HFFc6 (cell line): ENCODE data around the gene PCDH1. TPM values are rescaled to one million over a fixed set of nuclear protein-coding genes. Genes with fewer than 3 reads are reported as not detected.

Source experiments
- DNase-seq: peaks from one replicate; pipeline ENCODE4 v3.0.0-alpha.2; 2018
- H3K27ac Mint-ChIP-seq: 2 replicates; pipeline ENCODE4 v1.8.0; 2020; ENCODE audit warnings: mild to moderate bottlenecking, mixed read lengths
- H3K27me3 Mint-ChIP-seq: 2 replicates; pipeline ENCODE4 v1.8.0; 2021; ENCODE audit warnings: mild to moderate bottlenecking, moderate library complexity, mixed read lengths; ENCODE audit not compliant: insufficient read depth
- H3K36me3 Mint-ChIP-seq: 2 replicates; pipeline ENCODE4 v1.8.0; 2021; ENCODE audit warnings: low read depth, mixed read lengths
- H3K4me1 Mint-ChIP-seq: 2 replicates; pipeline ENCODE4 v1.8.0; 2020; ENCODE audit warnings: low read depth, mixed read lengths
- H3K4me3 Mint-ChIP-seq: 2 replicates; pipeline ENCODE4 v1.8.0; 2020; ENCODE audit warnings: mild to moderate bottlenecking, moderate library complexity, mixed read lengths
- H3K9me3 Mint-ChIP-seq: 2 replicates; pipeline ENCODE4 v1.8.0; 2020; ENCODE audit warnings: mild to moderate bottlenecking, mixed read lengths
- CTCF ChIP-seq: fragments of 200-600 bp; sonication (generic); IDR thresholded peaks from 2 replicates; pipeline ENCODE4 v1.5.0; 2021; ENCODE audit warnings: antibody characterized with exemption, mild to moderate bottlenecking
- total RNA-seq, 6 experiments: library from RNA; stranded (reverse); fragmentation: NEBNext Ultra II Directional; extraction: Animal tissue kit (Norgen Biotek cat#: 25700); gene quantifications; 2 replicates in 1 of 6; 3 replicates in 5 of 6; pipeline ENCODE4 v1.2.3, GENCODE V29; 2021

The PCDH1 gene
- total RNA-seq, 6 experiments from 2014 or later: 0.07 to 0.18 (median 0.07) TPM; not detected in 1

- Mint-ChIP-seq H3K27ac (peak overlapping the region; percentile 85), H3K4me1 (peaks cover 17% of the 10 kb centered on the region), H3K4me3 (peak overlapping the region; percentile 88), H3K36me3 (no peaks in the 10 kb centered on the region), H3K27me3 (peaks cover 6% of the 10 kb centered on the region), H3K9me3 (no peaks in the 10 kb centered on the region)
- TF ChIP-seq CTCF: no peak
- peak; percentile 13 for DNase-seq
Observed at GRCh38 chr5:141850244-141850768, 27.9 kb downstream of the PCDH1 start.

- peaks cover 17% of the 10 kb centered on the region for H3K4me1 Mint-ChIP-seq
- peak; percentile 51 for DNase-seq
- no peaks in the 10 kb centered on the region for H3K9me3 Mint-ChIP-seq
- no peaks in the 10 kb centered on the region for H3K36me3 Mint-ChIP-seq
- H3K27ac Mint-ChIP-seq: peak overlapping the region; percentile 89
- peak overlapping the region; percentile 88 for H3K4me3 Mint-ChIP-seq
- peaks cover 6% of the 10 kb centered on the region for H3K27me3 Mint-ChIP-seq
- no peak for TF ChIP-seq CTCF
Observed at GRCh38 chr5:141849415-141850243, 28.6 kb downstream of the PCDH1 start.

GRCh38 chr5:141848744-141849414 is 29.3 kb downstream of the PCDH1 start:
- H3K9me3 Mint-ChIP-seq: no peaks in the 10 kb centered on the region
- peaks cover under 1% of the 10 kb centered on the region for H3K27me3 Mint-ChIP-seq
- peak overlapping the region; percentile 88 for H3K4me3 Mint-ChIP-seq
- peak; percentile 27 for DNase-seq
- TF ChIP-seq CTCF: no peak
- H3K36me3 Mint-ChIP-seq: no peaks in the 10 kb centered on the region
- peaks cover 18% of the 10 kb centered on the region for H3K4me1 Mint-ChIP-seq
- peak overlapping the region; percentile 89 for H3K27ac Mint-ChIP-seq

- no peak for TF ChIP-seq CTCF
- Mint-ChIP-seq H3K4me1 (peaks cover 34% of the 10 kb centered on the region), H3K27ac (no peak overlapping the region), H3K36me3 (no peaks in the 10 kb centered on the region), H3K4me3 (no peak overlapping the region), H3K27me3 (peaks cover 2% of the 10 kb centered on the region), H3K9me3 (no peaks in the 10 kb centered on the region)
- DNase-seq: peak; percentile 45
Observed at GRCh38 chr5:141846031-141846430, 32.2 kb downstream of the PCDH1 start.

GRCh38 chr5:141845371-141845851 is 32.8 kb downstream of the PCDH1 start:
- no peak overlapping the region for H3K4me3 Mint-ChIP-seq
- H3K9me3 Mint-ChIP-seq: no peaks in the 10 kb centered on the region
- H3K36me3 Mint-ChIP-seq: no peaks in the 10 kb centered on the region
- peaks cover 34% of the 10 kb centered on the region for H3K4me1 Mint-ChIP-seq
- no peak for TF ChIP-seq CTCF
- H3K27ac Mint-ChIP-seq: no peak overlapping the region
- peaks cover 2% of the 10 kb centered on the region for H3K27me3 Mint-ChIP-seq
- no peak for DNase-seq
